ENCODE results near the gene ANXA11. TPM values are rescaled to one million over a fixed set of nuclear protein-coding genes. Genes with fewer than 3 reads are reported as not detected.

Gene ANXA11
- total and polyA plus RNA-seq, 2 of the 8 experiments (the other 6 are each of a cell fraction or from before 2014, with no cell fraction given) = 40.5 to 84.9 TPM

- no peak overlapping the region for H2BK15ac ChIP-seq (ENCODE audit: low read length)
- no peaks in the 10 kb centered on the region for H3K27me3 ChIP-seq (replicated peaks in 1 of 4; ENCODE audit: control insufficient read depth in 3 of 4, extremely low read depth in 1 of 4, insufficient read depth in 3 of 4, low read length in 3 of 4)
- H3K23ac ChIP-seq (ENCODE audit: insufficient read length) = no peak overlapping the region
- ChIA-PET CTCF (ENCODE audit: partially characterized antibody) (interaction anchor here (1.3 to 1.8 kb wide), 3 partner anchors 13 to 19 kb away, joined by 3 to 7 read pairs (median 5); no protein-coding TSS in a partner anchor), POLR2A (ENCODE audit: partially characterized antibody) (no interaction called here)
- H3K23me2 ChIP-seq (ENCODE audit: low read depth, low read length) = no peaks in the 10 kb centered on the region
- no peak overlapping the region for H3K27ac ChIP-seq (ENCODE audit: low read depth, low read length)
- H3K9ac ChIP-seq (replicated peaks in 1 of 4; ENCODE audit: extremely low read depth in 1 of 4, low read depth in 3 of 4, low read length in 3 of 4) = no peak overlapping the region
- no peaks in the 10 kb centered on the region for H3K9me3 ChIP-seq (ENCODE audit: insufficient read depth in 2 of 2, low read depth in 1 of 2, low read length in 1 of 2)
- peaks cover 0 to 4% (median 2%) of the 10 kb centered on the region in 4 experiments; a peak in 3 of 7 replicates for H3K4me1 ChIP-seq (replicated peaks in 1 of 4; ENCODE audit: control insufficient read depth in 3 of 4, insufficient read depth in 4 of 4, low read length in 3 of 4)
- H4K20me1 ChIP-seq (replicated peaks in 1 of 2; ENCODE audit: control insufficient read depth in 1 of 2, insufficient read depth in 2 of 2, low read length in 2 of 2) = peaks cover 4 to 10% of the 10 kb centered on the region in 2 experiments
- H3K79me2 ChIP-seq (ENCODE audit: control insufficient read depth in 1 of 2, insufficient read depth in 2 of 2, low read length in 2 of 2) = peaks cover 0 to 40% of the 10 kb centered on the region in 2 experiments; a peak in 2 of 4 replicates
- no peaks in the 10 kb centered on the region for H3K36me3 ChIP-seq (ENCODE audit: control insufficient read depth in 2 of 4, insufficient read depth in 4 of 4, low read length in 3 of 4)
- H3K79me1 ChIP-seq (ENCODE audit: low read depth, low read length) = peaks cover 2% of the 10 kb centered on the region
- H4K91ac ChIP-seq (replicated peaks; ENCODE audit: insufficient read length, low read length) = no peak overlapping the region
- H2BK20ac ChIP-seq (ENCODE audit: low read length) = no peak overlapping the region
- H2BK120ac ChIP-seq (replicated peaks; ENCODE audit: low read depth, low read length) = no peak overlapping the region
- H3K4me3 ChIP-seq (ENCODE audit: extremely low read depth in 1 of 4, insufficient read depth in 2 of 4, low read depth in 3 of 4, low read length in 4 of 4) = no peak overlapping the region
- no peak overlapping the region for H2BK5ac ChIP-seq (ENCODE audit: low read depth, low read length)
- H3K18ac ChIP-seq (ENCODE audit: extremely low read depth, low read length) = no peak overlapping the region
- TF ChIP-seq TCF12 (IDR thresholded peaks at IDR 0.05; ENCODE audit: low read depth, low read length) (no peak), POU5F1 (IDR thresholded peaks at IDR 0.05; ENCODE audit: low read depth, low read length) (no peak), BACH1 (IDR thresholded peaks at IDR 0.05; ENCODE audit: low read length) (no peak), RXRA (IDR thresholded peaks at IDR 0.05; ENCODE audit: insufficient read depth, low read depth, low read length) (no peak), HDAC2 (IDR thresholded peaks at IDR 0.05; ENCODE audit: borderline replicate concordance in 1 of 2, low read depth in 2 of 2, low read length in 2 of 2) (no peak), SP1 (IDR thresholded peaks at IDR 0.05; ENCODE audit: low read depth, low read length) (no peak), CHD2 (IDR thresholded peaks at IDR 0.05; ENCODE audit: low read length) (no peak), RFX5 (IDR thresholded peaks at IDR 0.05; ENCODE audit: borderline replicate concordance, low read depth, low read length) (no peak), SIRT6 (IDR thresholded peaks at IDR 0.05; ENCODE audit: low read length) (no peak), TAF7 (optimal IDR thresholded peaks at IDR 0.05; ENCODE audit: borderline replicate concordance, low read depth, low read length) (no peak)
- no peak overlapping the region for H3K56ac ChIP-seq (replicated peaks; ENCODE audit: insufficient read length, low read depth, low read length)
- no peak overlapping the region for H2AK5ac ChIP-seq (ENCODE audit: low read depth, low read length)
- H3K4ac ChIP-seq (replicated peaks; ENCODE audit: insufficient read length, low read depth, low read length) = no peak overlapping the region
- H4K8ac ChIP-seq (ENCODE audit: extremely low read depth, insufficient read depth, low read length) = no peak overlapping the region
- no peak overlapping the region for H3K14ac ChIP-seq (ENCODE audit: insufficient read length)
- H3K4me2 ChIP-seq (ENCODE audit: insufficient read depth in 1 of 2, low read depth in 2 of 2, low read length in 2 of 2) = no peak overlapping the region
- no peak overlapping the region for H4K5ac ChIP-seq (ENCODE audit: insufficient read length, low read depth, low read length)
- no peak overlapping the region for H2AFZ ChIP-seq (ENCODE audit: low read length)
- whole genome bisulfite sequencing, 2 experiments (ENCODE audit: extremely low coverage in 1 of 2, insufficient coverage in 1 of 2, insufficient read length in 1 of 2, insufficient replicate concordance in 2 of 2, low coverage in 1 of 2, low lambda C conversion rate in 2 of 2, missing lambda C conversion rate in 1 of 2) = 87% methylated on average over 9 of the region's 9 CpGs; no CpG with 5 or more reads in 1 of the 2 experiments
- H2BK12ac ChIP-seq (ENCODE audit: low read depth, low read length) = no peak overlapping the region
- FAIRE-seq = no peak
- no peak for DNase-seq (ENCODE audit: low read depth in 1 of 2, low spot score in 2 of 2)
Measured at GRCh38 chr10:80188713-80189112, 16.6 kb downstream of the ANXA11 start.
